IMR-90 (cell line): Measurements from ENCODE around the gene TULP3. TPM values are rescaled to one million over a fixed set of nuclear protein-coding genes. Genes with fewer than 3 reads are reported as not detected.

ENCODE experiments used
- ATAC-seq: fragments of 200-7000 bp; cut with Tn5 transposase; 2 replicates; pipeline ENCODE4 v1.9.1; 2020; ENCODE audit warnings: low read depth, mild to moderate bottlenecking, moderate library complexity
- BruUV-seq: library from RNA; stranded (reverse); fragments of 400-500 nt; replicated peaks from 2 replicates; lab custom pipeline; 2021; lab: Mats Ljungman, UMichigan
- CTCF ChIA-PET: fragments of 300-600 bp; formaldehyde crosslinking; extraction: SDS; loops from one replicate; lab custom pipeline; 2021; ENCODE audit warnings: antibody characterized with exemption; lab: Yijun Ruan, JAX
- POLR2A ChIA-PET: fragments of 300-600 bp; sonication (Branson Sonifier 250); formaldehyde crosslinking; loops from one replicate; lab custom pipeline; 2022; ENCODE audit warnings: antibody characterized with exemption; ENCODE audit not compliant: unreplicated experiment; lab: Charles Lee
- DNase-seq: peaks from one replicate; pipeline ENCODE4 v3.0.0; 2013
- H2AFZ ChIP-seq: replicated peaks from 2 replicates; pipeline ENCODE3; 2013; ENCODE audit warnings: low read length, mild to moderate bottlenecking; ENCODE audit not compliant: poor library complexity
- H2AK5ac ChIP-seq: 2 replicates; pipeline ENCODE4 v1.6.1; 2013; ENCODE audit warnings: low read depth, low read length, inconsistent platforms
- H2AK9ac ChIP-seq: replicated peaks from 2 replicates; pipeline ENCODE3; 2013; ENCODE audit warnings: mild to moderate bottlenecking, low read depth, low read length, moderate library complexity; ENCODE audit not compliant: poor library complexity
- H2BK120ac ChIP-seq: 2 replicates; pipeline ENCODE4 v1.6.1; 2013; ENCODE audit warnings: low read depth, low read length, inconsistent platforms
- H2BK15ac ChIP-seq: 3 replicates; pipeline ENCODE4 v1.6.1; 2013; ENCODE audit warnings: low read depth, low read length, inconsistent platforms
- H2BK20ac ChIP-seq: 2 replicates; pipeline ENCODE4 v1.6.1; 2013; ENCODE audit warnings: low read depth, mild to moderate bottlenecking, inconsistent platforms, low read length, moderate library complexity
- H2BK5ac ChIP-seq: 2 replicates; pipeline ENCODE4 v1.6.1; 2013; ENCODE audit warnings: mild to moderate bottlenecking, low read depth, low read length, inconsistent platforms; ENCODE audit not compliant: poor library complexity, severe bottlenecking
- H3K14ac ChIP-seq: replicated peaks from 2 replicates; pipeline ENCODE4 v1.6.1; 2013; ENCODE audit warnings: low read depth, low read length, inconsistent platforms
- H3K18ac ChIP-seq: 2 replicates; pipeline ENCODE4 v1.6.1; 2013; ENCODE audit warnings: low read depth, low read length, control low read depth
- H3K23ac ChIP-seq: 2 replicates; pipeline ENCODE4 v1.6.1; 2013; ENCODE audit warnings: low read depth, low read length, inconsistent platforms
- H3K27ac ChIP-seq: 2 replicates; pipeline ENCODE4 v1.5.1; 2013; ENCODE audit warnings: mild to moderate bottlenecking, control low read depth, low read length; ENCODE audit not compliant: insufficient read depth
- H3K27me3 ChIP-seq: 2 replicates; pipeline ENCODE4 v1.6.1; 2013; ENCODE audit warnings: low read length; ENCODE audit not compliant: control insufficient read depth, insufficient read depth
- H3K36me3 ChIP-seq: 2 replicates; pipeline ENCODE4 v1.6.1; 2013; ENCODE audit warnings: low read length, mixed read lengths; ENCODE audit not compliant: control insufficient read depth, insufficient read depth
- H3K4ac ChIP-seq: 2 replicates; pipeline ENCODE4 v1.6.1; 2013; ENCODE audit warnings: low read depth, low read length, inconsistent platforms
- H3K4me1 ChIP-seq: 2 replicates; pipeline ENCODE4 v1.6.1; 2013; ENCODE audit warnings: low read length, mixed read lengths; ENCODE audit not compliant: control insufficient read depth, insufficient read depth
- H3K4me2 ChIP-seq: 2 replicates; pipeline ENCODE4 v1.6.1; 2013; ENCODE audit warnings: low read depth, mild to moderate bottlenecking, control low read depth, low read length, moderate library complexity
- H3K4me3 ChIP-seq: 2 replicates; pipeline ENCODE4 v1.5.1; 2013; ENCODE audit warnings: low read depth, mild to moderate bottlenecking, control low read depth, low read length, moderate library complexity; ENCODE audit not compliant: insufficient read depth
- H3K56ac ChIP-seq: 2 replicates; pipeline ENCODE4 v1.6.1; 2013; ENCODE audit warnings: low read length, inconsistent platforms; ENCODE audit not compliant: insufficient read depth; ENCODE audit errors: extremely low read depth
- H3K79me1 ChIP-seq, 2 experiments: 2 replicates each; pipeline ENCODE4 v1.6.1; 2013; ENCODE audit warnings: low read length in 2 of 2, inconsistent platforms in 1 of 2, low read depth in 1 of 2
- H3K9ac ChIP-seq: 2 replicates; pipeline ENCODE4 v1.6.1; 2013; ENCODE audit warnings: low read depth, low read length, control low read depth
- H3K9me1 ChIP-seq: 2 replicates; pipeline ENCODE4 v1.6.1; 2013; ENCODE audit warnings: low read length, inconsistent platforms; ENCODE audit not compliant: insufficient read depth
- H3K9me3 ChIP-seq: 2 replicates; pipeline ENCODE4 v1.6.1; 2013; ENCODE audit warnings: low read length; ENCODE audit not compliant: control insufficient read depth, insufficient read depth
- H4K20me1 ChIP-seq: 2 replicates; pipeline ENCODE4 v1.6.1; 2013; ENCODE audit warnings: low read length, inconsistent platforms; ENCODE audit not compliant: insufficient read depth
- H4K5ac ChIP-seq: 2 replicates; pipeline ENCODE4 v1.6.1; 2013; ENCODE audit warnings: mild to moderate bottlenecking, low read depth, low read length, control low read depth
- H4K8ac ChIP-seq, 2 experiments: 2 replicates each; pipeline ENCODE4 v1.6.1; 2013; ENCODE audit warnings: low read depth in 2 of 2, low read length in 2 of 2, control low read depth in 1 of 2, inconsistent platforms in 1 of 2
- H4K91ac ChIP-seq: 2 replicates; pipeline ENCODE4 v1.6.1; 2013; ENCODE audit warnings: low read depth, low read length, inconsistent platforms; ENCODE audit not compliant: insufficient read depth
- NFE2L2 ChIP-seq: fragments of 150-350 bp; IDR thresholded peaks from 2 replicates; pipeline ENCODE4 v1.6.1; 2016; ENCODE audit warnings: low read depth, mild to moderate bottlenecking, low read length
- RFX5 ChIP-seq: IDR thresholded peaks from 2 replicates; pipeline ENCODE4 v1.8.0; 2012; ENCODE audit warnings: low read depth, mild to moderate bottlenecking, low read length, moderate library complexity
- WGBS, 2 experiments: methylation state at CpG; one replicate each; pipeline versions ENCODE4 v1.1.5 to v1.1.7; 2013; ENCODE audit warnings: missing lambda C conversion rate in 2 of 2; ENCODE audit not compliant: insufficient read length in 1 of 2; ENCODE audit errors: extremely low coverage in 2 of 2; 5-methylcytosine and 5-hydroxymethylcytosine counted together
- dilution Hi-C: fragments of 300-500 bp; cut with HindIII; formaldehyde crosslinking; loops from one replicate; pipeline ENCODE4 v1.14.3; 2018; ENCODE audit warnings: low sequenced_read_pairs; ENCODE audit not compliant: unreplicated experiment
- in situ Hi-C: fragments of 300-500 bp; cut with MboI; formaldehyde crosslinking; loops from 3 replicates; pipeline ENCODE4 v1.14.3; 2019; ENCODE audit warnings: low sequenced_read_pairs, inconsistent platforms, mixed read lengths
- intact Hi-C: fragments of 100-400 bp; cut with micrococcal nuclease; formaldehyde crosslinking; loops from 2 replicates; pipeline ENCODE4 v1.10.0; 2022
- polyA plus RNA-seq, 3 experiments: library from polyadenylated mRNA; depleted of rRNA; stranded (reverse); fragments of >200 nt; gene quantifications; 2 replicates each; pipeline ENCODE4 v1.2.3, GENCODE V29; 2012; ENCODE audit warnings: low replicate concordance in 1 of 3
- total RNA-seq: library from RNA; depleted of rRNA; stranded (reverse); fragments of >200 nt; gene quantifications from 2 replicates; pipeline ENCODE4 v1.2.3, GENCODE V29; 2012

TULP3 gene
- total and polyA plus RNA-seq, 2 of the 4 experiments (the other 2 are of a cell fraction) = 35.2 to 35.5 TPM

- Histone ChIP-seq H3K9ac (no peak overlapping the region), H4K8ac (no peak overlapping the region), H3K18ac (no peak overlapping the region), H2BK20ac (no peak overlapping the region), H3K9me1 (peaks cover 3% of the 10 kb centered on the region; the same call in 1 of the 2 replicates), H4K5ac (no peak overlapping the region), H3K79me1 (peaks cover 12 to 41% of the 10 kb centered on the region in 2 experiments), H2AK9ac (no peak overlapping the region), H3K27me3 (no peaks in the 10 kb centered on the region), H2BK120ac (no peak overlapping the region), H2BK5ac (no peak overlapping the region), H2AFZ (no peak overlapping the region), H4K20me1 (peaks cover 3% of the 10 kb centered on the region), H3K23ac (no peak overlapping the region), H3K4me3 (no peak overlapping the region), H3K4ac (no peak overlapping the region), H3K9me3 (no peaks in the 10 kb centered on the region), H3K4me2 (no peak overlapping the region), H2BK15ac (no peak overlapping the region), H3K14ac (no peak overlapping the region), H3K27ac (no peak overlapping the region), H2AK5ac (no peak overlapping the region), H3K56ac (no peak overlapping the region), H4K91ac (no peak overlapping the region), H3K36me3 (peaks cover 35% of the 10 kb centered on the region), H3K4me1 (peaks cover 2% of the 10 kb centered on the region; the same call in 1 of the 2 replicates)
- BruUV-seq = no TSS peak
- DNase-seq (no peak), ATAC-seq (no peak)
- in situ Hi-C loops = no loop called here
- CTCF ChIA-PET = no interaction called here
- no peak for TF ChIP-seq RFX5
- no peak for TF ChIP-seq NFE2L2
- dilution Hi-C loops = no loop called here
- intact Hi-C loops = no loop called here
- POLR2A ChIA-PET = no interaction called here
- WGBS, 2 experiments = no CpG with 5 or more reads among the region's 2 CpGs
These were observed 28.6 kb downstream of the TULP3 start for GRCh38 chr12:2919249-2919648.
